Upper lobe of left lung (tissue), 4 donors: ENCODE data around the gene NPAS4.

ENCODE experiments used
- POLR2A ChIP-seq, 4 donors: fragments of 450-650 bp; IDR thresholded peaks; one replicate each; pipeline ENCODE4 v1.5.1; 2016 to 2017; ENCODE audit warnings: antibody characterized with exemption in 4 of 4, mild to moderate bottlenecking in 2 of 4
- POLR2AphosphoS5 ChIP-seq, 2 donors: sonication (generic); formaldehyde crosslinking; IDR thresholded peaks; one replicate each; pipeline ENCODE4 v1.5.1; 2017; ENCODE audit warnings: antibody characterized with exemption in 2 of 2
- TF ChIP-seq, protein P1 (sequence below), 6 experiments: fragments of 450-650 bp in 4 of 6; fragments of 200-600 bp in 2 of 6; sonication (generic) in 2 of 6; IDR thresholded peaks; one replicate each; pipeline ENCODE4 v1.5.1; 2016 to 2019; ENCODE audit warnings: antibody characterized with exemption in 6 of 6

DNA sequence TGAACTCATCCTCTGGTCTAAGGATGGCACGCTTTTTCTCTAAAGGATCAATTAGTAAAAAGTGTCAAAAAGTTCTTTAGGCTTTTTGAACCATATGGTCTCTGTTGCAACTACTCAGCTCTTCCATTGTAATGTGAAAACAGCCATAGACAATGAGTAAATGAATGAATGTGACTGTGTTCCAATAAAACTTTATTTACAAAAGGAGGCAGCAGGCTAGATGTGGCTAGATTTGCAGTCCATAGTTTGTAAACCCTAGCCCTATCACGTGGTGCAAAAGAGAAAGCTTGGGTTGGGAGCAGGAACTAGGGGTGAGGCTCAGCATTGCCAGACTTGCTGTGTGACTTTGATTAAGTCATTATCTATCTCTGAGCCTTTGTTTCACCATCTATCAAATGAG is 5.4 kb upstream of the NPAS4 start:
- TF ChIP-seq POLR2AphosphoS5 (IDR thresholded peaks at IDR 0.05) (no peak), POLR2A (IDR thresholded peaks at IDR 0.05) (no peak)
- TF ChIP-seq, protein P1, sequence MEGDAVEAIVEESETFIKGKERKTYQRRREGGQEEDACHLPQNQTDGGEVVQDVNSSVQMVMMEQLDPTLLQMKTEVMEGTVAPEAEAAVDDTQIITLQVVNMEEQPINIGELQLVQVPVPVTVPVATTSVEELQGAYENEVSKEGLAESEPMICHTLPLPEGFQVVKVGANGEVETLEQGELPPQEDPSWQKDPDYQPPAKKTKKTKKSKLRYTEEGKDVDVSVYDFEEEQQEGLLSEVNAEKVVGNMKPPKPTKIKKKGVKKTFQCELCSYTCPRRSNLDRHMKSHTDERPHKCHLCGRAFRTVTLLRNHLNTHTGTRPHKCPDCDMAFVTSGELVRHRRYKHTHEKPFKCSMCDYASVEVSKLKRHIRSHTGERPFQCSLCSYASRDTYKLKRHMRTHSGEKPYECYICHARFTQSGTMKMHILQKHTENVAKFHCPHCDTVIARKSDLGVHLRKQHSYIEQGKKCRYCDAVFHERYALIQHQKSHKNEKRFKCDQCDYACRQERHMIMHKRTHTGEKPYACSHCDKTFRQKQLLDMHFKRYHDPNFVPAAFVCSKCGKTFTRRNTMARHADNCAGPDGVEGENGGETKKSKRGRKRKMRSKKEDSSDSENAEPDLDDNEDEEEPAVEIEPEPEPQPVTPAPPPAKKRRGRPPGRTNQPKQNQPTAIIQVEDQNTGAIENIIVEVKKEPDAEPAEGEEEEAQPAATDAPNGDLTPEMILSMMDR (IDR thresholded peaks at IDR 0.05) = no peak
